ENCODE measurements around the gene BCAS1.

The BCAS1 gene

GRCh38 chr20:54037525-54037924 lies 32.9 kb downstream of the BCAS1 start:
- TF ChIP-seq MYC (IDR thresholded peaks at IDR 0.05; ENCODE audit: low read depth, low read length) (no peak), CTCF (IDR thresholded peaks at IDR 0.05; ENCODE audit: low read depth, low read length) (no peak), POLR2A (IDR thresholded peaks at IDR 0.05; ENCODE audit: extremely low read depth, insufficient read length) (no peak)
- TF ChIP-seq, protein P1, sequence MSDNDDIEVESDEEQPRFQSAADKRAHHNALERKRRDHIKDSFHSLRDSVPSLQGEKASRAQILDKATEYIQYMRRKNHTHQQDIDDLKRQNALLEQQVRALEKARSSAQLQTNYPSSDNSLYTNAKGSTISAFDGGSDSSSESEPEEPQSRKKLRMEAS (IDR thresholded peaks at IDR 0.05; ENCODE audit: low read depth, low read length) = no peak
- no peak for DNase-seq (ENCODE audit: low read depth)
- no peak overlapping the region for H3K4me3 ChIP-seq (ENCODE audit: low read depth, low read length)

DNA sequence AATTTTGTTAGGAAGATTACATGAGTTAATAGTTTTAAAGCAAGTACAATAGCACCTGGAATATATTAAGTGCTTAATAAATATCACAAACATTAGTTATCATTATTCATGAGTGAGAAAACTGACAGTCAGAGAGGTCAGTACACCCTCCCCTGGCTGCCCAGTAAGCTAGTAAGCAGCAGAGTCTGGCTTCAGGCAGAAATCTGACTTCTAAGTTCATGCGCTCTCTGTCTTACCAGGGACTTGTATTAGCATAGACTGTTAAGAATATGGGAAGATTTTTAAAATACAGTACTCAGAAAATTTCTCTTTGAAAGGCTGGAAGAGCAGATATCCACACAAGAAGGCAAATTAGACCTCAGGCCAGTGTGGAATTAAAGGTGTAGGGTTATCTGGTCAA lies 40.8 kb downstream of the BCAS1 start:
- no peak overlapping the region for H3K4me3 ChIP-seq (ENCODE audit: low read depth, low read length)
- no peak for DNase-seq (ENCODE audit: low read depth)
- TF ChIP-seq POLR2A (IDR thresholded peaks at IDR 0.05; ENCODE audit: extremely low read depth, insufficient read length) = no peak
- TF ChIP-seq, protein P1 (IDR thresholded peaks at IDR 0.05; ENCODE audit: low read depth, low read length) = no peak
- no peak for TF ChIP-seq MYC (IDR thresholded peaks at IDR 0.05; ENCODE audit: low read depth, low read length)

GRCh38 chr20:54029176-54029575 lies 41.2 kb downstream of the BCAS1 start:
- DNase-seq (ENCODE audit: low read depth) = no peak
- no peak for TF ChIP-seq POLR2A (IDR thresholded peaks at IDR 0.05; ENCODE audit: extremely low read depth, insufficient read length)
- no peak overlapping the region for H3K4me3 ChIP-seq (ENCODE audit: low read depth, low read length)

- H3K4me3 ChIP-seq (ENCODE audit: low read depth, low read length) = no peak overlapping the region
- TF ChIP-seq, protein P1 (IDR thresholded peaks at IDR 0.05; ENCODE audit: low read depth, low read length) = no peak
- no peak for TF ChIP-seq POLR2A (IDR thresholded peaks at IDR 0.05; ENCODE audit: extremely low read depth, insufficient read length)
- TF ChIP-seq MYC (IDR thresholded peaks at IDR 0.05; ENCODE audit: low read depth, low read length) = no peak
- no peak for TF ChIP-seq CTCF (IDR thresholded peaks at IDR 0.05; ENCODE audit: low read depth, low read length)
- no peak for DNase-seq (ENCODE audit: low read depth)
Measured at GRCh38 chr20:54028276-54029011, 42.0 kb downstream of the BCAS1 start.

GRCh38 chr20:54027704-54028103 lies 42.7 kb downstream of the BCAS1 start:
- no peak for DNase-seq (ENCODE audit: low read depth)
- TF ChIP-seq POLR2A (IDR thresholded peaks at IDR 0.05; ENCODE audit: extremely low read depth, insufficient read length) = no peak
- TF ChIP-seq, protein P1 (IDR thresholded peaks at IDR 0.05; ENCODE audit: low read depth, low read length) = no peak
- TF ChIP-seq MYC (IDR thresholded peaks at IDR 0.05; ENCODE audit: low read depth, low read length) = no peak
- TF ChIP-seq CTCF (IDR thresholded peaks at IDR 0.05; ENCODE audit: low read depth, low read length) = no peak
- no peak overlapping the region for H3K4me3 ChIP-seq (ENCODE audit: low read depth, low read length)

DNA sequence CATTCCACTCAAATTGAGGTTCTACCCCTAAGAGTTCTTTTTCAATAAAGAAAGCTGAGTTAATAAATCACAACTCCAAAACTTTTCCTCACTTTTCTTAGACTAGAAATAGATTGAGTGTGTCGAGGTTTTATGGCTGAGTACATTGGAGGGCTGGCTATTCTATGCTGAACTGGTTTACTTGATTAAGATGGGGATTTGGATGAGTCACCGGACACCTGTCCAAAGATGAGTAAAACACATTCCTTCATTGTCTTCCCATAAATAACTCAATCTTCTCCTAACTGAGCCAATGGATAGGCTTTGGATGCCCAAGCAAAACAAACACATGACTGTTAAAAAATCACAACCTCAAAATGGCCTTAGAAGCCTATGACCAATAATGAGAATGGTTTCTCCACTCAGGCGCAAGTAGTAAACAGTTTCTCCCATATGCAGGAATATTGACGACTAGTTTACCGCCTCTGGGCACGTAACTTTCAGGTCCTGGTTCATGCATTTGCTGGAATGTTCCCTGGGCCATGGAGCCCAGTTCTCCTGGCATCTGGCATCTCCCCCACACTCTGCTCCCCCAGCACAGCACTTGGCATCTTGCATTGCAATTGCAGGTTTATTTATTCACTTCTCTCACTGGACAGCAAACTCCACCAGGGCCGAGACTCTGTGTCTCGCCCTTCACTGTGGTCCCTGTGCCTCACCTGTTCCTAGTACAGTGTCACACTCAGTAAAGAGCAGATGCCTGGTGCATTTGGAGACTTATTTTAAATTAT lies 43.9 kb downstream of the BCAS1 start:
- no peak for TF ChIP-seq POLR2A (IDR thresholded peaks at IDR 0.05; ENCODE audit: extremely low read depth, insufficient read length)
- TF ChIP-seq CTCF (IDR thresholded peaks at IDR 0.05; ENCODE audit: low read depth, low read length) = no peak
- TF ChIP-seq, protein P1 (IDR thresholded peaks at IDR 0.05; ENCODE audit: low read depth, low read length) = no peak
- no peak for TF ChIP-seq MYC (IDR thresholded peaks at IDR 0.05; ENCODE audit: low read depth, low read length)
- no peak overlapping the region for H3K4me3 ChIP-seq (ENCODE audit: low read depth, low read length)
- DNase-seq (ENCODE audit: low read depth) = no peak

All from NB4 (cell line).